Measurements from ENCODE around the gene TACR2. TPM values are rescaled to one million over a fixed set of nuclear protein-coding genes. Genes with fewer than 3 reads are reported as not detected.
A peak's percentile ranks its signal among the peaks of the same experiment; 100 is the strongest.

Gene TACR2
- total RNA-seq, 1 donor from 2014 or later = 1.2 TPM

- Histone ChIP-seq H3K4me1 (peaks cover 31% of the 10 kb centered on the region), H3K4me3 (no peak overlapping the region), H3K27me3 (ENCODE audit: low read depth) (no peaks in the 10 kb centered on the region), H3K9me3 (no peaks in the 10 kb centered on the region), H3K27ac (no peak overlapping the region), H3K36me3 (no peaks in the 10 kb centered on the region)
- ATAC-seq (no peak), DNase-seq (peak; percentile 5)
- TF ChIP-seq, protein P1, sequence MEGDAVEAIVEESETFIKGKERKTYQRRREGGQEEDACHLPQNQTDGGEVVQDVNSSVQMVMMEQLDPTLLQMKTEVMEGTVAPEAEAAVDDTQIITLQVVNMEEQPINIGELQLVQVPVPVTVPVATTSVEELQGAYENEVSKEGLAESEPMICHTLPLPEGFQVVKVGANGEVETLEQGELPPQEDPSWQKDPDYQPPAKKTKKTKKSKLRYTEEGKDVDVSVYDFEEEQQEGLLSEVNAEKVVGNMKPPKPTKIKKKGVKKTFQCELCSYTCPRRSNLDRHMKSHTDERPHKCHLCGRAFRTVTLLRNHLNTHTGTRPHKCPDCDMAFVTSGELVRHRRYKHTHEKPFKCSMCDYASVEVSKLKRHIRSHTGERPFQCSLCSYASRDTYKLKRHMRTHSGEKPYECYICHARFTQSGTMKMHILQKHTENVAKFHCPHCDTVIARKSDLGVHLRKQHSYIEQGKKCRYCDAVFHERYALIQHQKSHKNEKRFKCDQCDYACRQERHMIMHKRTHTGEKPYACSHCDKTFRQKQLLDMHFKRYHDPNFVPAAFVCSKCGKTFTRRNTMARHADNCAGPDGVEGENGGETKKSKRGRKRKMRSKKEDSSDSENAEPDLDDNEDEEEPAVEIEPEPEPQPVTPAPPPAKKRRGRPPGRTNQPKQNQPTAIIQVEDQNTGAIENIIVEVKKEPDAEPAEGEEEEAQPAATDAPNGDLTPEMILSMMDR (IDR thresholded peaks at IDR 0.05) = no peak
- intact Hi-C loops (cut with DNase I) = no loop called here
Measured at GRCh38 chr10:69411476-69411875, 5.2 kb downstream of the TACR2 start.

DNA sequence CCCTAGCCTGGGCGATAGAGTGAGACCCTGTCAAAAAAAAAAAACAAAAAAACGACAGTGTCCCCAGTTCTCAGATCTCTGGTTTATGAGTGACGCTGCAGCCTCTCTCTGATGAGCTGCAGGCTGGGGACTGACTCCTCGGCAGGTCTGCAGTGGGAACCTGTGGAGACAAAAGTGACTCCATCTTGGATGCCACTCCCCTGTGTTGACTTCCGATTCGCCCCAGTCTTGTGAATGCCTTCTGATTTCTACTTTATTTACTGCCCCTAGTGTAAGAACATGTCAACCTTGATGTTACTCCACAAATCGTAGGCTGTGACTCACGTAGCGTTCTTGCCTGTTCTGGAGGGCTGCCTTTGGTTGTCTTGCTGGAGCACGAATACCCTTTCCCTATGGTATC lies 6.2 kb downstream of the TACR2 start:
- Histone ChIP-seq H3K4me3 (no peak overlapping the region), H3K27ac (peak overlapping the region; percentile 3), H3K4me1 (peaks cover 37% of the 10 kb centered on the region), H3K27me3 (ENCODE audit: low read depth) (no peaks in the 10 kb centered on the region), H3K36me3 (no peaks in the 10 kb centered on the region), H3K9me3 (no peaks in the 10 kb centered on the region)
- ATAC-seq = no peak
- DNase-seq = no peak
- intact Hi-C loops (cut with DNase I) = no loop called here
- TF ChIP-seq, protein P1 (IDR thresholded peaks at IDR 0.05) = no peak

GRCh38 chr10:69409968-69410367 lies 6.8 kb downstream of the TACR2 start:
- H3K9me3 ChIP-seq = no peaks in the 10 kb centered on the region
- no peaks in the 10 kb centered on the region for H3K27me3 ChIP-seq (ENCODE audit: low read depth)
- intact Hi-C loops (cut with DNase I) = no loop called here
- DNase-seq = no peak
- H3K36me3 ChIP-seq = no peaks in the 10 kb centered on the region
- no peak overlapping the region for H3K27ac ChIP-seq
- ATAC-seq = no peak
- TF ChIP-seq, protein P1 (IDR thresholded peaks at IDR 0.05) = no peak
- H3K4me3 ChIP-seq = no peak overlapping the region
- H3K4me1 ChIP-seq = peaks cover 37% of the 10 kb centered on the region

DNA sequence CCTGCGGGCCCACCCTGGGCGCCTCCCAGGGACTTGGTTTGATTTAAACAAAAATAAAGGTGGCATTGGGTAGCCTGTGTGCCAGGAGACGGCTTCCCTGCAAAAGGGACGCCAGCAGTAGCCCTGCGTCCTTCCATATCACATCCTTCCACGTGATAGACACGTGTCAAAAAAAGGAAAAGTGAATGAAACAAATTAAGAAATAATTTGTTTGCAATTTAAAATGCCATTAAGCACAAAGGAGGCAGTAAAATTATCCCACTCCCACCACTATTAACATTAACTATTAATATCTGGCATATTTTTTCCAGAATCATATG lies 7.6 kb downstream of the TACR2 start:
- ATAC-seq (no peak), DNase-seq (no peak)
- Histone ChIP-seq H3K9me3 (no peaks in the 10 kb centered on the region), H3K36me3 (peaks cover 3% of the 10 kb centered on the region), H3K4me3 (peak overlapping the region; percentile 51), H3K27ac (peak overlapping the region; percentile 92), H3K27me3 (ENCODE audit: low read depth) (no peaks in the 10 kb centered on the region), H3K4me1 (peaks cover 37% of the 10 kb centered on the region)
- intact Hi-C loops (cut with DNase I) = no loop called here
- TF ChIP-seq, protein P1 (IDR thresholded peaks at IDR 0.05) = no peak

DNA sequence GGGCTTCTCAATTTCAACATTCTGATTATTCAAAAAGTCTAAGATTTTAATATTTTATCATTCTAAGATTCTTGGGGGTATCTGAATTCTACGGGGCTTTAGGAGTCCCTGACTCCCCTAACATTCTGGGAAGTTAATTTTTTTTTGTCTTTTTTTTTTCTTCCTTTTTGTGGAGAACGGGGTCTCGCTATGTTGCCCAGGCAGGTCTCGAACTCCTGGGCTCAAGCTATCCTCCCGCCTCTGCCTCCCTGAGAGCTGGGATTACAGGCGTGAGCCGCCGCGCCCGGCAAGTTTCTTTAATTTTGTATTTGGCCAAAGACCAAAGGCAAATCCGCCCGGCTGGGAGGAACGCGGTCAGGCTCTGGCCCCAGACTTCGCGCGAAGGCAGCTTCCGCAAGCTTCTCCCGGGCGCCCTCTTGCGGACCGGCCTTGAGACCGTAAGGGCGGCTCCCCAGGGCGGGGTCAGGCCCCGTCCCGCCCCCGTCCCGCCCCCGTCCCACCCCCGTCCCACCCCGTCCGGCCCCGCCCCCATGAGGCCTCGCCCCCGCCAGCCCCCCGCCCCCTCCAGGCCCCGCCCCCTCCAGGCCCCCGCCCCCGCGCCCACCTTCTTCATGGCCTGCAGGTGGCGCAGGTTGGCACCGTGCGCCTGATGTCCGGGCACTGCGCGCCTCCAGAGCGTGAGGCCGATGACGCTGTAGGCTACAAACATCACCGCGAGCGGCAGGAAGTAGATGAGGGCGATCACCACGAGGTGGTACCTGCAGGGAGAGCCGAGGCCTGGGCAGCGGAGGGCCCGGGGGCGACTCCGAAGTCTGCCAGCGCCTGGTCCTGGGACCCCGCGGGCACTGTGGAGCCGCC lies 8.2 kb downstream of the TACR2 start:
- H3K36me3 ChIP-seq = peaks cover 7% of the 10 kb centered on the region
- no peaks in the 10 kb centered on the region for H3K9me3 ChIP-seq
- ATAC-seq (peak; percentile 94 to 96), DNase-seq (peak; percentile 98)
- peak overlapping the region; percentile 92 for H3K27ac ChIP-seq
- peaks cover 37% of the 10 kb centered on the region for H3K4me1 ChIP-seq
- TF ChIP-seq, protein P1 (IDR thresholded peaks at IDR 0.05) = peak; percentile 86
- intact Hi-C loops (cut with DNase I) = no loop called here
- H3K27me3 ChIP-seq (ENCODE audit: low read depth) = no peaks in the 10 kb centered on the region
- peak overlapping the region; percentile 51 for H3K4me3 ChIP-seq

Measured in lower lobe of right lung (tissue), 2 donors.